Osteoblast (primary cell): ENCODE measurements around the gene ZRANB2. TPM values are rescaled to one million over a fixed set of nuclear protein-coding genes. Genes with fewer than 3 reads are reported as not detected.

ENCODE experiments used
- DNase-seq: peaks from one replicate; pipeline ENCODE4 v3.0.0; 2011; ENCODE audit warnings: low spot score, mixed read lengths; ENCODE audit not compliant: insufficient read length; ENCODE audit errors: missing footprints
- H2AFZ ChIP-seq: 2 replicates; pipeline ENCODE4 v1.6.0; 2011; ENCODE audit warnings: mild to moderate bottlenecking, low read length
- H3K27ac ChIP-seq: 2 replicates; pipeline ENCODE4 v1.5.1; 2011; ENCODE audit warnings: mild to moderate bottlenecking, low read depth, low read length, moderate library complexity
- H3K27me3 ChIP-seq: 2 replicates; pipeline ENCODE4 v1.6.0; 2012; ENCODE audit warnings: mild to moderate bottlenecking, control low read depth, inconsistent platforms, low read length, moderate library complexity; ENCODE audit not compliant: insufficient read depth
- H3K36me3 ChIP-seq: 2 replicates; pipeline ENCODE4 v1.5.1; 2011; ENCODE audit warnings: mild to moderate bottlenecking, low read length, control low read depth, moderate library complexity; ENCODE audit not compliant: insufficient read depth
- H3K4me1 ChIP-seq: 2 replicates; pipeline ENCODE4 v1.5.1; 2011; ENCODE audit warnings: mild to moderate bottlenecking, low read length, control low read depth, moderate library complexity; ENCODE audit not compliant: insufficient read depth
- H3K4me2 ChIP-seq: 2 replicates; pipeline ENCODE4 v1.6.0; 2011; ENCODE audit warnings: mild to moderate bottlenecking, low read length; ENCODE audit not compliant: insufficient read depth
- H3K4me3 ChIP-seq: fragments of 200-600 bp; sonication (generic); 3 replicates; pipeline ENCODE4 v1.5.1; 2012; ENCODE audit warnings: mild to moderate bottlenecking, low read length, inconsistent platforms; ENCODE audit not compliant: insufficient read depth
- H3K79me2 ChIP-seq: 2 replicates; pipeline ENCODE4 v1.6.0; 2012; ENCODE audit warnings: mild to moderate bottlenecking, low read length, control low read depth, inconsistent platforms; ENCODE audit not compliant: insufficient read depth
- H3K9me3 ChIP-seq: 2 replicates; pipeline ENCODE4 v1.5.1; 2011; ENCODE audit warnings: low read depth, low read length, control low read depth
- H4K20me1 ChIP-seq: 2 replicates; pipeline ENCODE4 v1.6.0; 2012; ENCODE audit warnings: mild to moderate bottlenecking, low read length, control low read depth; ENCODE audit not compliant: insufficient read depth
- CTCF ChIP-seq: IDR thresholded peaks from 2 replicates; pipeline ENCODE4 v1.5.1; 2011; ENCODE audit warnings: mild to moderate bottlenecking, low read depth, low read length, moderate library complexity; ENCODE audit errors: extremely low read depth
- total RNA-seq: library from RNA; depleted of rRNA; stranded (reverse); fragments of >200 nt; gene quantifications from 2 replicates; pipeline ENCODE4 v1.2.3, GENCODE V29; 2012

ZRANB2 gene
- total RNA-seq, 1 donor, result 33.7 TPM

GRCh38 chr1:71106658-71107322 lies 26.0 kb upstream of the ZRANB2 start:
- Histone ChIP-seq H2AFZ (no peak overlapping the region), H3K4me1 (no peaks in the 10 kb centered on the region), H3K27me3 (no peaks in the 10 kb centered on the region), H3K4me3 (no peak overlapping the region), H3K36me3 (no peaks in the 10 kb centered on the region), H3K79me2 (no peaks in the 10 kb centered on the region), H4K20me1 (no peaks in the 10 kb centered on the region), H3K9me3 (no peaks in the 10 kb centered on the region), H3K27ac (no peak overlapping the region), H3K4me2 (no peak overlapping the region)
- no peak for TF ChIP-seq CTCF
- DNase-seq, result no peak

GRCh38 chr1:71104417-71104816 lies 23.6 kb upstream of the ZRANB2 start:
- no peak overlapping the region for H3K4me3 ChIP-seq
- no peak for DNase-seq
- no peaks in the 10 kb centered on the region for H3K9me3 ChIP-seq
- TF ChIP-seq CTCF, result no peak
- H2AFZ ChIP-seq, result no peak overlapping the region
- no peaks in the 10 kb centered on the region for H4K20me1 ChIP-seq
- no peaks in the 10 kb centered on the region for H3K27me3 ChIP-seq
- no peaks in the 10 kb centered on the region for H3K36me3 ChIP-seq
- no peak overlapping the region for H3K4me2 ChIP-seq
- no peaks in the 10 kb centered on the region for H3K4me1 ChIP-seq
- H3K79me2 ChIP-seq, result no peaks in the 10 kb centered on the region
- no peak overlapping the region for H3K27ac ChIP-seq

GRCh38 chr1:71101839-71102376 lies 21.1 kb upstream of the ZRANB2 start:
- Histone ChIP-seq H3K27me3 (no peaks in the 10 kb centered on the region), H3K4me1 (no peaks in the 10 kb centered on the region), H4K20me1 (no peaks in the 10 kb centered on the region), H3K27ac (no peak overlapping the region), H3K4me3 (no peak overlapping the region), H2AFZ (no peak overlapping the region), H3K36me3 (no peaks in the 10 kb centered on the region), H3K79me2 (no peaks in the 10 kb centered on the region), H3K4me2 (no peak overlapping the region), H3K9me3 (no peaks in the 10 kb centered on the region)
- TF ChIP-seq CTCF, result no peak
- no peak for DNase-seq

GRCh38 chr1:71097428-71097827 lies 16.6 kb upstream of the ZRANB2 start:
- Histone ChIP-seq H2AFZ (no peak overlapping the region), H3K4me1 (no peaks in the 10 kb centered on the region), H3K27me3 (no peaks in the 10 kb centered on the region), H3K27ac (no peak overlapping the region), H3K4me2 (no peak overlapping the region), H4K20me1 (no peaks in the 10 kb centered on the region), H3K9me3 (no peaks in the 10 kb centered on the region), H3K36me3 (no peaks in the 10 kb centered on the region), H3K4me3 (no peak overlapping the region), H3K79me2 (no peaks in the 10 kb centered on the region)
- TF ChIP-seq CTCF, result no peak
- DNase-seq, result no peak
